GM18873 (cell line): ENCODE results near the gene ARHGAP29.

ENCODE experiments used
- ATAC-seq: cut with Tn5 transposase; IDR thresholded peaks from one replicate; pipeline ENCODE4 v1.9.1; 2021; ENCODE audit warnings: mild to moderate bottlenecking, moderate library complexity, moderate number of reproducible peaks; ENCODE audit not compliant: unreplicated experiment, low FRiP score

Gene ARHGAP29, protein sequence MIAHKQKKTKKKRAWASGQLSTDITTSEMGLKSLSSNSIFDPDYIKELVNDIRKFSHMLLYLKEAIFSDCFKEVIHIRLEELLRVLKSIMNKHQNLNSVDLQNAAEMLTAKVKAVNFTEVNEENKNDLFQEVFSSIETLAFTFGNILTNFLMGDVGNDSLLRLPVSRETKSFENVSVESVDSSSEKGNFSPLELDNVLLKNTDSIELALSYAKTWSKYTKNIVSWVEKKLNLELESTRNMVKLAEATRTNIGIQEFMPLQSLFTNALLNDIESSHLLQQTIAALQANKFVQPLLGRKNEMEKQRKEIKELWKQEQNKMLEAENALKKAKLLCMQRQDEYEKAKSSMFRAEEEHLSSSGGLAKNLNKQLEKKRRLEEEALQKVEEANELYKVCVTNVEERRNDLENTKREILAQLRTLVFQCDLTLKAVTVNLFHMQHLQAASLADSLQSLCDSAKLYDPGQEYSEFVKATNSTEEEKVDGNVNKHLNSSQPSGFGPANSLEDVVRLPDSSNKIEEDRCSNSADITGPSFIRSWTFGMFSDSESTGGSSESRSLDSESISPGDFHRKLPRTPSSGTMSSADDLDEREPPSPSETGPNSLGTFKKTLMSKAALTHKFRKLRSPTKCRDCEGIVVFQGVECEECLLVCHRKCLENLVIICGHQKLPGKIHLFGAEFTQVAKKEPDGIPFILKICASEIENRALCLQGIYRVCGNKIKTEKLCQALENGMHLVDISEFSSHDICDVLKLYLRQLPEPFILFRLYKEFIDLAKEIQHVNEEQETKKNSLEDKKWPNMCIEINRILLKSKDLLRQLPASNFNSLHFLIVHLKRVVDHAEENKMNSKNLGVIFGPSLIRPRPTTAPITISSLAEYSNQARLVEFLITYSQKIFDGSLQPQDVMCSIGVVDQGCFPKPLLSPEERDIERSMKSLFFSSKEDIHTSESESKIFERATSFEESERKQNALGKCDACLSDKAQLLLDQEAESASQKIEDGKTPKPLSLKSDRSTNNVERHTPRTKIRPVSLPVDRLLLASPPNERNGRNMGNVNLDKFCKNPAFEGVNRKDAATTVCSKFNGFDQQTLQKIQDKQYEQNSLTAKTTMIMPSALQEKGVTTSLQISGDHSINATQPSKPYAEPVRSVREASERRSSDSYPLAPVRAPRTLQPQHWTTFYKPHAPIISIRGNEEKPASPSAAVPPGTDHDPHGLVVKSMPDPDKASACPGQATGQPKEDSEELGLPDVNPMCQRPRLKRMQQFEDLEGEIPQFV

DNA sequence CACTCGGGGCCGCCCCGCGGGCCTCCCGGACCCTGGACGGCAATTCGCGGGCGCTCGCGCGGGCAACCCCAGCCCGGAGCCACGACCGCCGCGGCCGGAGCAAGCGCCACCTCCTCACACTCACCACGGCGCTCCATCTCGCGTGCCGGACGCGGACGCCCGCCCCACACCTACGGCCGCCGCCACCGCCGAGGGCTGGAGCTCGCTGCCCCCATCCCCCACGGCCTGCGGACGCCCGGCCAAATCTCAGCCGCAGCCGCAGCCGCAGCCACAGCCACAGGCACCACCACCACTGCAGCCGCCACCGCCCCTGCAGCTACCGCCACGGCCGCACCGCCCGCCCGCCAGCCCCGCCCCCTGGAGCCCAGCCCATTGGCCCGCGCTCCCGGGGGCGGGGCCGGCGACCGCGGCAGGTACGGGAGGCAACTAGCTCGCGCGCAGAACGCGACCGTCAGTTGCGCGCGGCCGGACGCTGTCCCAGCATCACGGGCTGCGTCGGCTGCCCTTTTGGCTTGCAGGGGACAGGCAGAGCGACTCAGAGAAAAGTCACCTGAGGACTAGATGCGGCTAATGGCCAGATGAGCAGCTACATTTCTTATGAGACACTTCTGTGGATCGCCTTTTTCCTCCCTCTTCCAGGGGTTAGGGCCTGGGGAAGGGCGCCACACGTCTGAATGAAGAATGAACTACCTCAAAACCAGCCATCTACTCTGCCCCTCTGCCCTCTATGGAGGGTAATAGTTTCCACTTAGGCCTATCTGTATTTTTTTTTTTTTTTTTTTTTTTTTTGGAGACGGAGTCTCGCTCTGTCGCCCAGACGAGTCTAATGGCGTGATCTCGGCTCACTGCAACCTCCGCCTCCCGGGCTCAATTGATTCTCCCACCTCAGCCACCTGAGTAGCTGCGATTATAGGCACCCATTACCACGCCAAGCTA, at the start of gene ARHGAP29:
ARHGAP29 (minus strand) TSS at position 294 of the 936 bp plus-strand sequence. CDS start 5,973 bp downstream, outside the sequence.
- ATAC-seq: no peak

DNA sequence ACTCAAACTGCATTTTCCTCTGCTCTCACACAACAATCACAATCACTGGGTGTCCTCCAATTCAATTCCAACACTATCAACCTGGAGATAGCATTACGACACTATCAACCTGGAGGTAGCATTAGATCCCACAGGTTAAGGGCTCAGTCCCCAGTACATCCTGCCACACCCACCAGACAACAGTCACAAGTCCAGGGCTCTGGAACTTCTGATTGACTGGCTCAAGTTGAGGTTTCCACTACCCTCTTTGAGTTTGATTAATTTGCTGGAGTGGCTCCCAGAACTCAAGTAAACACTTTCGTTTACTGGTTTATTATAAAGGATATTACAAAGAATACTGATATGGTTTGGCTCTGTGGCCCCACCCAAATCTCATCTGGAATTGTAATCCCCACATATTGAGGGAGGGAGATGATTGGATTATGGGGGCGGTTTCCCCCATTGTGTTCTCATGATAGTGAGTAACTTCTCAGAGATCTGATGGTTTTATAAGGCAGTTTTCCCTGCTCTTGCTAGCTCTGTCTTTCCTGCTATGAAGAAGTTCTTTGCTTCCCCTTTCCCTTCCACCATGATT, 49.6 kb upstream of the ARHGAP29 start:
- ATAC-seq: no peak

DNA sequence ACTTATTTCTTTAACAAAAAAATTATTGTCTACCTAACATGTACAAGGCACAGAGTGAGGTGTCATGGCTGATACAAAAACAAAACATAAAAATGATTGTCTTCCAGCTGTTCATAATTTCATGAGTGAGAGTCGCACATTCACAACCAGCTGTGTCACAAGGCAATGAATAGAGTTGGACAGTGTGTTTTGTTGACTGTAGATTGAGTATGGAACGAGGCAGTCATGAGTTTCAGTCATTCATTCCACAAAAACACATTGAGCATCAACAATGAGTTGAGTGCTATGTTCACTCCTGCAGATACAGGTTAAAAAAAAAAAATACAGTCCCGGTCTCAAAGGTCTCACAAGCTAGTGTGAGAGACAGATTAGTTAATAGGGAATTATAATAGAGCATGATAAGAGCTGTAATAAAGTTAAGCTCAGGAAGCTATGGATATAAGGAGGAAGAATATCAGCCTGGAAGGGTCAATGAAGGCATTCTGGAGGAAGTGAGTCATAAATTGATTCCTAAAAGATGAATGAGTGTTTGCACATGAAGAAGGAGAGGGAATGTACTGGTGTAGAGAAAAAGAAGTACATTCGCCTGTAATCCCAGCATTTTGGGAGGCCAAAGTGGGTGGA, 47.8 kb upstream of the ARHGAP29 start:
- no peak for ATAC-seq

DNA sequence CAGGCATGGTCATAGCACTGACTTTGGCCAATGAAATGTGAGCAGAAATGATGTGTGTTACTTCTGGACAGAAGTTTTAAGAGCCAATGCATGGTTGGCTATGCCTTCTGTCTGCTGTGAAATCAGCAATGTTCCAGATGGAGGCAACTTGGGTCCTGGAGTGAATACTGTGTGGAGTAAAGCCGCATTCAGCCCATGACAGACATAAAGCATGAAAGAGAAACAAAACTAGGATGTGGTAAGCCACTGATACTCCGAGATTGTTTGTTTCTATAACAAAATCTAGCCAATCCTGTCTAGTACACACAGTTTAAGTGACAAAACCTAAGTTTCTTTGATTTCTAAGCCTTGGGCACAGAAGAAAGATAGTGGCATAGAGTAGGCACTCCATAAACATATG, 47.1 kb upstream of the ARHGAP29 start:
- peak; percentile 73 for ATAC-seq

DNA sequence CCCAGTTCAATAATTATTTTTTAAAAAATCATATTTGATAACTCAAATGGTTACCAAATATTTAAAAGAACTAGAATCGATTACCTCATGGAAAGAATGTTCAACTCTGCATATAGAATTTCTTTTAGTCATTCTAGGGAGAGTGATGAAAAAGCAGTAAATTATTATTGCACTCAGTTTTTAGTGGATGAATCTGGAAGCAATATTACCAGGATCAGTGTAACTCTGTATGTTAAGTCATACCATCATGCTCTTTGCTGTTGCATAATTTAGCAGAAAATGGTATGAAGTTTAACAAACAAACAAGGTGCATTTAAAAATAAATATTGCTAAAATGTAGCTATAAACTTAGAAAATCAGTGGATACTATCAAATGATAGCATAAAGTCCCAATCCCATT, 46.1 kb upstream of the ARHGAP29 start:
- no peak for ATAC-seq

DNA sequence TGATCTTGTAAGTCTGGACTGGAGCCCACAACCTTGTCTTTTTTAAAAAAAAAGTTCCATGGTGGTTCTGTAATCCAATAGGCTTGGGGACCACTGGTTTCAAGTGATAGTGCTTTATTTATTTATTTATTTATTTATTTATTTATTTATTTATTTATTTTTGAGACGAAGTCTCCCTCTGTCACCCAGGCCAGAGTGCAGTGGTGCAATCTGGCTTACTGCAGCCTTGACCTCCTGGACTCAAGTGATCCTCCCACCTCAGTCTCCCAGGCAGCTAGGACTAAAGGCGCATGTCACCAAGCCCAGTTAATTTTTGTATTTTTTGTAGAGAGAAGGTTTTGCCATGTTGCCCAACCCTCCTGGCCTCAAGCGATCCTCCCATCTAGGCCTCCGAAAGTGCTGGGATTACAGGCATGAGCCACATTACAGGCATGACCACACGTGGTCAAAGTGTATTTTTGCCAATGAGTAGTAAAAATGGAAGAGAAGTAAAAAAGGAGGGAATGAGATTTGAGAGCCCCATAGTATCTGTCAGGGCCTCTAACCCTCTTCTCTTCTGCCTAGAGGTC, 44.8 kb upstream of the ARHGAP29 start:
- ATAC-seq: no peak

DNA sequence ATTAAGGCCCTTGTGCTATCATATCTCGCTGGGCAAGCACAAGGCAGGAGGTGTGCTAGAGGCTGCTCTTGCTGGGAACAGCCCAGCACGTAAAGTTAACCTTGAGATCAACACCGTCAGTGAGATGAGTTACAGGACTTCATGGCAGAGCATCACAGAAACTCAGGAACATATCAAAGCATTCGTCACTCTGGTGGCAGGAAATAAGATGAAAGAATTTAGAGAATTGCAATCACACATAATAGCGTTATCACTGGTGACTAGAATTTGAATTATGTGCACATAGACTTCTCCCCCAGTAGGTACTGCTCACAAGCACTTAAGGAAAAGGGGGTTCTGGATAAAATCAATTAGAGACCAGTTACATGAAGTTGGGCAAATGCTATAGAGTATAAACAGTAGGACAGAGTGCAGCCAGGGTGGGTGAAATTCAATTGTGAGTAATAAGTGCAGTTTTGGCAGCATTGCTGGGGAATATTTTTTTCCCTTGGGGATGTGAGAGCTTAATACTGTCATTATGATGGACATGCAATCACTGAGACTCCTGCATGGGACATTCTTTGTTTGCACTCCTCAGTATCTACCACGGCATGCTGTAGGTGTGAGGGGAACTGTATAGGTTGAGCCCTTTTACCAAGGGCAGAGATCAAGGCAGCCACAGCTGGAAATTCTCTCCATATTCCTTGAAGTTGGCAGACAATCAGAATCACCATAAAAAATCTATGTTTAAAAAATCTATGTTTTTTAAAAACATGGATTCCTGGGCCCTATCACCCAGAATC, 44.2 kb upstream of the ARHGAP29 start:
- ATAC-seq: no peak

DNA sequence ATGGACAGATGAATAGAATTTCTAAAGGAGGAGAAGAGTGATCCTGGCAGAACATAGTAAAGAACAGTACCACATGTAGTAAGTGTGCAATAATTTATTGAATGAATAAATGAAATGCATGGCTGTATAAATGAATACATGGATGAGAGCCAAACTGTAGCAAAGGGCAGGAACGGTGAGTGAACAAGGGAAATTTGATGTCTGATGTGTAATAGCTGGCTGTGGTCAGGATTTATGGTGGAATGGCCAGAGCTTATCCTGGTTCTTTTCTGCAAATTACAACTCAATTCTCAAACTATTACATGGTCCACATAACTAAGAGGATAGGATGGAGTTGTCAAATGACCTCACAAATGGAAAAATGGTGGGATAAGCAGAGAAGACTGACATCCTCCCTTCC, 43.2 kb upstream of the ARHGAP29 start:
- ATAC-seq: no peak

DNA sequence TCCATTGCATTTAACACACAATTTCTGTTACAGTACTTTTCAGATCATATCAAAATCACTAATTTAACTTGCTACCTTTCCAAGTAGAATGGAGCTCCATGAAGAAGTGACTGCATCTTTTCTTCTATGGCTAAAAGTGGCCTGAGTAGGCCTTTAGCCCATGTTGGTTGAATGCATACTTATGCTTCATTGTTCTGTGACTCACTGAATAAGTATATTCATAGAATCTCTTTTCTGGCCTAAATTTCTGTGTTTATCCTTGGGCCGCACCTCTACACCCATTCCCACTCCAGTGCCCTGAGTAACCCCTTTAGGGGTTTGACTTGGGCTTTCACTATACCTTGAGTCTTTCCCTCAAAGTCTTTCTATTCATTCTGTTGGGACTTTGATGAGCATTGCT, 42.1 kb upstream of the ARHGAP29 start:
- ATAC-seq: no peak

DNA sequence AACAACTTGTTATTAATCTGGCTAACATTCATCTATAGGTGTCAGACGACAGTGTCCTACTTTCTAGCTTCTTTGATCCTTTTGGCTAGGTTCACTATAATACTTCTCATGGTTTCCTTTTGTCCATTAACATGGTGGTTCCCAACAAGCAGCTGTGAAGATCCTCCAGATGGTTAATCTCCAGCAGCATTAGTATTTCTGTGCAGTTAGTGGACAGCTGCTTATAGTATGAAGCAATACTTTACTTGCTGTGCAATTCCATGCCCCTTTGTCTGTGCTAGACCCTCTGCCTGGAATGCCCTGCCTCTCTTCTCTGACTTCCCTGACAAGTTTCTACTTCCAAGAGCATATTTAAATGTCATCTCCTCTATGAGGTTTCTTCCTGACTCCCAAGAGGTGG, 41.7 kb upstream of the ARHGAP29 start:
- no peak for ATAC-seq

DNA sequence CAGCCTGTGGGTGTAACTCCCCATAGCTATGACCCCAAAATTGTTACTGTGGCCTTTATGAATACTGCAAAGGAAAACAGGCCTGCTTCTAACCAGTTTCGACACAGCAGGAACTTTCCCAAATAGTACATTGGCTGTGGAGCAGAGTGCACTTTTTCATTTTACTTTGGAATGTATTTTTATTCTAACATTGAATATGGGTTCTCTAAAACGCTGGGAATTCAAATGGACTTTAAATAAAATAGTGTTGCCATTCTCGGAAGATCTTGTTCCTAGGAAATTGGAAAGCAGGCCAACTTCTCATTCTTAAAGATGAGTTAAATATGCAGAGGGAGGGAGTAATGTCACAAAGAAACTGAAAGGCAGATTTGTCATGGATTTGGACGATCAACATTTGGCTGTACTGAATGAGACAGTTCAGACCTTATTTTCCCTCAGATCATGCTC, 39.6 kb upstream of the ARHGAP29 start:
- ATAC-seq: no peak

DNA sequence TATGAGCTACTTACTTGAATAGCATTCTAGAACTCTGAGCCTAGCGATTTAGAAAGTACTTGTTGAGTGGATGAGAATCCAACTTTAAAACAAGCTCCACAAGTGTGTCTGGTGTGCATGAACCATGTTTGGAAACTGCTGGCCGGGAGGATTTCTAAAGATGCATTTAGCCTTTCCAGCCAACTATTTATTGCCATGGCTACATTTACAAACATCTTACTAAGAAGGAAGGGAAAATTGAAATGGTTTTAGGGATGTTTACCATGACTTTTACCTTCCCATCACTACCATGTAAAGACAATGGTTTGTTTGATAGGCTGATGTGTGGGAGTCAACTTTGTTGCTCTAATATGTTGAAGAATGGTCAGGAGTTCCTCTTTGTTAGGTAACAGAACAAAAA, 37.7 kb upstream of the ARHGAP29 start:
- ATAC-seq: no peak

DNA sequence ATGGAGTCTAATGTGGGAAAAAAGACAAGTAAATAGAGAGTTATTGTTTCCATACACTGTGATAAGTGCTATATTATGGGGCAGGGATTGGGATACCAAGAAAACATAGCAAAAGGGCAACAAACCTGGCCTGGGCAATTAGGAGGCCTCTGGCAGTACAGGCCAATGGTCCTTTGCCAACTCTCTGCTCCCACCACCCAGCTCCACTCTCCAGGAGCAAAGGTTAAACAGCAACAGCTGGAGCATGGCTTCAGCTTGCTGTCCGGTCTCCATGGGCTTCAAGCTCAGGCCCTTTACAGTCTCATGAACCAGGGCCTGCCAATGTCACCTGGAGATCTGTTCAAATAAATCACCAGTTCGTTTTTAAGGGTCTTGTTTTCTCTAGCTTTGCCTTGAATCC, 37.2 kb upstream of the ARHGAP29 start:
- no peak for ATAC-seq

DNA sequence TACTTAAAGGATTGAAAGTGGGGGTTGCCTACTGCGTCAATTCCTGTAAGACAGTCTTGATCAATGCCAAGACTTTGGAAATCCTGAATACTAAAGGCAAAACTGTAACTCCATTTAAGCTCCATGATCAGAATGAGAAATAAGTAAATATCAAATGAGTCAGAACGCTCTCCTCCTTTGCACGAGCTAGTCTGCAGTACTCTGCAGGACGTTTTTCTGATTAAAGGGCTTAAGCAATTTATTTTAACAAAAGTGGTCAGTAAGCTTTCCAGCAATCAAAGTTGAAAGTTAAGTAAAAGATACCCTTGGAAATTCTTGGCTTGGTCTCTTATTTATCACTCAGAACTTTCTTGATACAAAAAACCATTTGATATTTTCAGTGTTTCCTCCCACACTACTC, 35.7 kb upstream of the ARHGAP29 start:
- no peak for ATAC-seq

DNA sequence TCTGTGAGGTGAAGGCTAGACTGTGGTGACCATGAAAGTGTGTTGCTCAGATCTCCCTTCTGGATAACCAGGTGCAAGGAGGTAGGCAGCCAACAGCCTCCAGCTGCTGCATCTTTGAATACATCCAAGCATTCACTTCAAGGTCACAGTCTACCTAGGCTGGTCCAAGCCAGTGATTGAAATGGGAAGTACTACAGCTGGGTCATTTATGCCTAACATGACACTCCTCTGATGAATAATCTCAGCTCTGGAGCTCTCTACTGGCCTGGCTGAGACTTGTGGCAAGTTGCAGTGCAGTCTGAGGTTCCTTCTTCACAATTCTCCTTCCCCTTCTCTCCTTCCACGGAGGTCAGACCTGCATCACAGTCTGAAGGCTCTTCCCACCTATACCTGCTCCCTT, 35.0 kb upstream of the ARHGAP29 start:
- no peak for ATAC-seq

DNA sequence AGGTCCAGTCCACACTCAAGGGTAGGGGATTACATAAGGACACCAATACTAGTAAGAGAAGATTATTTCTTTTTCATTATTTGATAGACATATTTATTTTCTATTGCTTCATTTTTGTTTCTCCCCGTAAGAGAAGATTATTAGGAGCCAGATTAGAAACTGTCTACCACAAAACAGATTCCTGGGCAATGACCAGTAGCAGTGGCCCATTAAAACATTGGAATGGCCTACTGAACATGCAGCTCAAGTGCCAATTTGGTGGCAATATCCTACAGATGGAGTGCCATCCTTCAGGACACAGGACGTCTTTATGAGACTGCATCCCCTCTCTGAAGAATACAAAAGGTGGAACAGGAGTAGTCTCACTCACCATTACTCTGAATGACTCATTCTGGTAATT, 34.0 kb upstream of the ARHGAP29 start:
- no peak for ATAC-seq

DNA sequence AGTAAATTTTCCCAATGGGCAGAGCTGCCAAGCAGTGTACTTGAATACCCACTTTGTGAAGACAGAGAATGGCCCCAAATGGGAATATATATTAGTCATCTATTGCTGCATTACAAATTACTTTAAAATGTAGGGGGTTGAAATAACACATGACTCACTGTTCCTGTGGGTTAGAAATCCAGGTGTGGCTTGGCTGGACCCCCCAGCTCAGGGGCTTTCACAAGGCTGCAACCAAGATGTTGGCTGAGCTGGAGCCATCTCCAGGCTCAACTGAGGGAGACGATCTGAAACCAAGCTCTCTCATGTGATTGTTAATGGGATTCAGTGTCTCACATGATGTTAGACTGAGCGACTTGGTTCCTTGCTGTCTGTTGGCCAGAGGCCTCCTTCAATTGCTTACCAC, 33.4 kb upstream of the ARHGAP29 start:
- no peak for ATAC-seq

DNA sequence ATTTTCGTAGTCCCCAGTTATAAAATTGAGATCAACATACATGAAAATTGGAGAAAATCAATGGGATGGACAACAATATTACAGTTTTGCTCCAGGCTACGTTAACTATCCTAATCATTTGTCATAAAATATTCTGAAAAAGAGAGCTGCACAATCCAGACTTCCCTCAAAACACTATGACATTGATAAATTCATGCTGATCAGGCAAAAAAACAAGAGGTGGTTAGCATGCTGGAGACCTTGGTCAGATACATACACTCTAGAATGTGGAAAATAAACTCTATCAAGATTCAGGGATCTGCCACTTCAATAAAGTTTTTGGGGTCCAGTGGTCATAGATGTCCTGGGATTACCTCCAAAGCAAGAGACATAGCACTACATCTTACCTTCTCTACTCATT, 32.5 kb upstream of the ARHGAP29 start:
- no peak for ATAC-seq
